ENCODE measurements around the gene CD46.

DNA sequence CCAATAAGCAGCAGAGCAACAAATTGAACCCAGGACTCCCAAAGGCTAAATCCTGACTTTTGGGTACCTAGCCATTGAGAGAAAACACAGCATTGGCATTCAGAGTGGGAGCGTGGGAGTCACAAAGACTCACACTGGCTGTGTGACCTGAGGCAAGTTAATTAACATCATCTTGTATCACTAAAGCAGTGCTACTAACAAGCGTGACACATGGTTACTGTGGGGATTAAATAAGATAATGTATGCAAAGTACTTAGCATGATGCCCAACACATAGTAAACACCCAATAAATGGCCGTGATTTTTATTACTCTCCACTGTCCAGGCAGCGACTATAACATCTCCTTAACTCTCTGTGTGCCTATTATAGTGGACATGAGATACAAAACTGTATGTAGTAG, 85.8 kb downstream of the CD46 start:
- TF ChIP-seq, protein P1, sequence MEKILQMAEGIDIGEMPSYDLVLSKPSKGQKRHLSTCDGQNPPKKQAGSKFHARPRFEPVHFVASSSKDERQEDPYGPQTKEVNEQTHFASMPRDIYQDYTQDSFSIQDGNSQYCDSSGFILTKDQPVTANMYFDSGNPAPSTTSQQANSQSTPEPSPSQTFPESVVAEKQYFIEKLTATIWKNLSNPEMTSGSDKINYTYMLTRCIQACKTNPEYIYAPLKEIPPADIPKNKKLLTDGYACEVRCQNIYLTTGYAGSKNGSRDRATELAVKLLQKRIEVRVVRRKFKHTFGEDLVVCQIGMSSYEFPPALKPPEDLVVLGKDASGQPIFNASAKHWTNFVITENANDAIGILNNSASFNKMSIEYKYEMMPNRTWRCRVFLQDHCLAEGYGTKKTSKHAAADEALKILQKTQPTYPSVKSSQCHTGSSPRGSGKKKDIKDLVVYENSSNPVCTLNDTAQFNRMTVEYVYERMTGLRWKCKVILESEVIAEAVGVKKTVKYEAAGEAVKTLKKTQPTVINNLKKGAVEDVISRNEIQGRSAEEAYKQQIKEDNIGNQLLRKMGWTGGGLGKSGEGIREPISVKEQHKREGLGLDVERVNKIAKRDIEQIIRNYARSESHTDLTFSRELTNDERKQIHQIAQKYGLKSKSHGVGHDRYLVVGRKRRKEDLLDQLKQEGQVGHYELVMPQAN (conservative IDR thresholded peaks at IDR 0.05) = no peak
- TF ChIP-seq, protein P2, sequence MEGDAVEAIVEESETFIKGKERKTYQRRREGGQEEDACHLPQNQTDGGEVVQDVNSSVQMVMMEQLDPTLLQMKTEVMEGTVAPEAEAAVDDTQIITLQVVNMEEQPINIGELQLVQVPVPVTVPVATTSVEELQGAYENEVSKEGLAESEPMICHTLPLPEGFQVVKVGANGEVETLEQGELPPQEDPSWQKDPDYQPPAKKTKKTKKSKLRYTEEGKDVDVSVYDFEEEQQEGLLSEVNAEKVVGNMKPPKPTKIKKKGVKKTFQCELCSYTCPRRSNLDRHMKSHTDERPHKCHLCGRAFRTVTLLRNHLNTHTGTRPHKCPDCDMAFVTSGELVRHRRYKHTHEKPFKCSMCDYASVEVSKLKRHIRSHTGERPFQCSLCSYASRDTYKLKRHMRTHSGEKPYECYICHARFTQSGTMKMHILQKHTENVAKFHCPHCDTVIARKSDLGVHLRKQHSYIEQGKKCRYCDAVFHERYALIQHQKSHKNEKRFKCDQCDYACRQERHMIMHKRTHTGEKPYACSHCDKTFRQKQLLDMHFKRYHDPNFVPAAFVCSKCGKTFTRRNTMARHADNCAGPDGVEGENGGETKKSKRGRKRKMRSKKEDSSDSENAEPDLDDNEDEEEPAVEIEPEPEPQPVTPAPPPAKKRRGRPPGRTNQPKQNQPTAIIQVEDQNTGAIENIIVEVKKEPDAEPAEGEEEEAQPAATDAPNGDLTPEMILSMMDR (IDR thresholded peaks at IDR 0.05 in 2 of 3, conservative IDR thresholded peaks at IDR 0.05 in 1 of 3; ENCODE audit: control insufficient read depth in 2 of 3, extremely low read depth in 1 of 3, insufficient read depth in 1 of 3, low read depth in 3 of 3, low read length in 3 of 3) = no peak
- TF ChIP-seq SRF (IDR thresholded peaks at IDR 0.05; ENCODE audit: low read depth in 2 of 2, low read length in 2 of 2) (no peak), NR2C1 (IDR thresholded peaks at IDR 0.05) (no peak), MEF2A (IDR thresholded peaks at IDR 0.05; ENCODE audit: insufficient read depth, low read depth, low read length) (no peak), POLR2A (IDR thresholded peaks at IDR 0.05; ENCODE audit: low read depth, low read length) (no peak)
- TF ChIP-seq, protein P3, sequence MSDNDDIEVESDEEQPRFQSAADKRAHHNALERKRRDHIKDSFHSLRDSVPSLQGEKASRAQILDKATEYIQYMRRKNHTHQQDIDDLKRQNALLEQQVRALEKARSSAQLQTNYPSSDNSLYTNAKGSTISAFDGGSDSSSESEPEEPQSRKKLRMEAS (IDR thresholded peaks at IDR 0.05; ENCODE audit: low read depth, low read length) = no peak
- TF ChIP-seq, protein P4, sequence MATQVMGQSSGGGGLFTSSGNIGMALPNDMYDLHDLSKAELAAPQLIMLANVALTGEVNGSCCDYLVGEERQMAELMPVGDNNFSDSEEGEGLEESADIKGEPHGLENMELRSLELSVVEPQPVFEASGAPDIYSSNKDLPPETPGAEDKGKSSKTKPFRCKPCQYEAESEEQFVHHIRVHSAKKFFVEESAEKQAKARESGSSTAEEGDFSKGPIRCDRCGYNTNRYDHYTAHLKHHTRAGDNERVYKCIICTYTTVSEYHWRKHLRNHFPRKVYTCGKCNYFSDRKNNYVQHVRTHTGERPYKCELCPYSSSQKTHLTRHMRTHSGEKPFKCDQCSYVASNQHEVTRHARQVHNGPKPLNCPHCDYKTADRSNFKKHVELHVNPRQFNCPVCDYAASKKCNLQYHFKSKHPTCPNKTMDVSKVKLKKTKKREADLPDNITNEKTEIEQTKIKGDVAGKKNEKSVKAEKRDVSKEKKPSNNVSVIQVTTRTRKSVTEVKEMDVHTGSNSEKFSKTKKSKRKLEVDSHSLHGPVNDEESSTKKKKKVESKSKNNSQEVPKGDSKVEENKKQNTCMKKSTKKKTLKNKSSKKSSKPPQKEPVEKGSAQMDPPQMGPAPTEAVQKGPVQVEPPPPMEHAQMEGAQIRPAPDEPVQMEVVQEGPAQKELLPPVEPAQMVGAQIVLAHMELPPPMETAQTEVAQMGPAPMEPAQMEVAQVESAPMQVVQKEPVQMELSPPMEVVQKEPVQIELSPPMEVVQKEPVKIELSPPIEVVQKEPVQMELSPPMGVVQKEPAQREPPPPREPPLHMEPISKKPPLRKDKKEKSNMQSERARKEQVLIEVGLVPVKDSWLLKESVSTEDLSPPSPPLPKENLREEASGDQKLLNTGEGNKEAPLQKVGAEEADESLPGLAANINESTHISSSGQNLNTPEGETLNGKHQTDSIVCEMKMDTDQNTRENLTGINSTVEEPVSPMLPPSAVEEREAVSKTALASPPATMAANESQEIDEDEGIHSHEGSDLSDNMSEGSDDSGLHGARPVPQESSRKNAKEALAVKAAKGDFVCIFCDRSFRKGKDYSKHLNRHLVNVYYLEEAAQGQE (IDR thresholded peaks at IDR 0.05; ENCODE audit: low read depth, low read length) = no peak
